Esophagus muscularis mucosa (tissue), 4 donors: ENCODE results near the gene GFOD1. TPM values are rescaled to one million over a fixed set of nuclear protein-coding genes. Genes with fewer than 3 reads are reported as not detected.

Experiments used
- DNase-seq: peaks from one replicate; pipeline ENCODE4 v3.0.0-alpha.2; 2017; ENCODE audit errors: extremely low spot score
- H3K27ac ChIP-seq, 4 donors: fragments of 200-600 bp; sonication (generic); replicated peaks in 1 of 4; 1 replicate in 3 of 4; 2 replicates in 1 of 4; pipeline ENCODE4 v1.5.1; 2016 to 2019; ENCODE audit warnings: mild to moderate bottlenecking in 1 of 4
- H3K27me3 ChIP-seq, 4 donors: fragments of 200-600 bp; sonication (generic); one replicate each; pipeline versions ENCODE4 v1.5.1 to v1.6.0; 2016 to 2019
- H3K36me3 ChIP-seq, 4 donors: fragments of 200-600 bp; sonication (generic); one replicate each; pipeline ENCODE4 v1.5.1; 2016 to 2019
- H3K4me1 ChIP-seq, 4 donors: fragments of 200-600 bp; sonication (generic); one replicate each; pipeline ENCODE4 v1.5.1; 2016 to 2019
- H3K4me3 ChIP-seq, 4 donors: fragments of 200-600 bp; sonication (generic); 1 replicate in 2 of 4; 2 replicates in 2 of 4; pipeline ENCODE4 v1.5.1; 2016 to 2019; ENCODE audit warnings: mild to moderate bottlenecking in 4 of 4, moderate library complexity in 1 of 4
- H3K9me3 ChIP-seq, 4 donors: fragments of 200-600 bp; sonication (generic); 1 replicate in 3 of 4; 2 replicates in 1 of 4; pipeline ENCODE4 v1.5.1; 2016 to 2019
- CTCF ChIP-seq, 3 experiments: fragments of 200-600 bp in 2 of 3; fragments of 450-650 bp in 1 of 3; sonication (generic) in 2 of 3; IDR thresholded peaks; one replicate each; pipeline ENCODE4 v1.5.1; 2017 to 2019; ENCODE audit warnings: antibody characterized with exemption in 3 of 3, mild to moderate bottlenecking in 2 of 3, moderate library complexity in 1 of 3
- EP300 ChIP-seq: sonication (generic); formaldehyde crosslinking; IDR thresholded peaks from one replicate; pipeline ENCODE4 v1.6.1; 2017; ENCODE audit warnings: antibody characterized with exemption
- POLR2A ChIP-seq: fragments of 450-650 bp; IDR thresholded peaks from one replicate; pipeline ENCODE4 v1.6.1; 2017; ENCODE audit warnings: antibody characterized with exemption, moderate library complexity, mild to moderate bottlenecking, low read depth
- POLR2AphosphoS5 ChIP-seq, 2 donors: sonication (generic); formaldehyde crosslinking; IDR thresholded peaks; one replicate each; pipeline ENCODE4 v1.6.1; 2017; ENCODE audit warnings: antibody characterized with exemption in 2 of 2
- WGBS: methylation state at CpG from one replicate; pipeline ENCODE4 v1.1.5; 2018; 5-methylcytosine and 5-hydroxymethylcytosine counted together
- intact Hi-C: fragments of 100-400 bp; cut with DNase I; formaldehyde crosslinking; loops from one replicate; pipeline ENCODE4 v1.15.1; 2023
- total RNA-seq, 4 donors: library from RNA; depleted of rRNA; stranded (reverse); fragments of >200 nt; gene quantifications; one replicate each; pipeline versions ENCODE4 v1.1.0 to v1.2.1, GENCODE V29; 2016

The GFOD1 gene
- total RNA-seq, 4 donors from 2014 or later, result 21.7 to 34.5 (median 25.8) TPM

DNA sequence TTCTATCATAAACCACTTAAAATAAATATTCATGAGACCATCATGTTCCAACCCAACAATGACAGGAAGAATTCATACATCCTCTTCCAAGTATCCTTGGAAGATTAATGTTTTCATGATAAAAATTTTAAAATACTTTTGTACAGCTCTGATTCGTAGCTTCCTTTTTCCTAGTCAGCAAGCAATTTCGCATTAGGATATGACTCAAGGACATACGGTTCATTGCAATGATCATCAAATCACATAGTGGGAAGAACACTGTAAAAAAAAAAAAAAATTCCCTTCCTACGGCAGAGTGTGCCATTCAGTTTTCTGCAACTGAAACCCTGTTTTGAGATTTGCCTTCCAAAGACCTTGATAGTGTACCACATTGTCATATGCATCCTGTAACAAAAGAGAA lies 35.3 kb upstream of the GFOD1 start:
- no peak for TF ChIP-seq POLR2AphosphoS5 (IDR thresholded peaks at IDR 0.05)
- TF ChIP-seq CTCF (IDR thresholded peaks at IDR 0.05), result no peak
- no peak for TF ChIP-seq POLR2A
- no peak for TF ChIP-seq EP300
- intact Hi-C loops, result no loop called here
- H3K27ac ChIP-seq, result no peak overlapping the region

GRCh38 chr6:13519839-13520238 lies 32.4 kb upstream of the GFOD1 start:
- intact Hi-C loops, result no loop called here
- no peaks in the 10 kb centered on the region for H3K27me3 ChIP-seq
- H3K27ac ChIP-seq, result no peak overlapping the region
- no peak overlapping the region for H3K4me3 ChIP-seq
- H3K4me1 ChIP-seq, result peaks cover 0 to 17% (median 0%) of the 10 kb centered on the region in 4 donors
- WGBS, result 94% methylated on average over 4 of the region's 4 CpGs
- H3K36me3 ChIP-seq, result no peaks in the 10 kb centered on the region
- DNase-seq, result no peak
- no peaks in the 10 kb centered on the region for H3K9me3 ChIP-seq
- TF ChIP-seq CTCF (IDR thresholded peaks at IDR 0.05) (no peak), POLR2AphosphoS5 (IDR thresholded peaks at IDR 0.05) (no peak), POLR2A (no peak), EP300 (no peak)

More for the DNA sequence above, 35.3 kb upstream of the GFOD1 start:
- no peak overlapping the region for H3K4me3 ChIP-seq
- H3K4me1 ChIP-seq, result peaks cover 0 to 34% (median 9%) of the 10 kb centered on the region in 4 donors
- no peak for DNase-seq
- WGBS, result 57% methylated on average over 4 of the region's 4 CpGs
- H3K9me3 ChIP-seq, result no peaks in the 10 kb centered on the region
- H3K27me3 ChIP-seq, result no peaks in the 10 kb centered on the region
- H3K36me3 ChIP-seq, result no peaks in the 10 kb centered on the region

DNA sequence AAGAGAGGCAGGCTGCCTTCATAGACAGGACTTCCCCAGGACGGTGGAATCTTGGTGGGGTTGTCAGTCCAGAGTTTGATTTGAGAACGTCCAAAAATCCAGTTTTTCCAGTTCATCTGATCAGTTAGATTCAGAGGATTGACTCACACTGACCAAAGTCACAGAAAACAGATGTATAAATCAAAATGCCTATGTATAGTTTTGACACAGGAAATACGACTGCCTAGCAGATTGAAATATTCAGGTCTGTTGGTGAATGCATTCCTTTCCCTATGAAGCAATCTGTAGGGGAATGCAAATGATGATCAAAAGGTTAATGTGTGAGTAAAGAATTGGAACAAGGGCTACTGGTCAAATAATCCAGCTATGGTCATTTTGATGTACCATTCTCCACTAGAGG lies 29.7 kb upstream of the GFOD1 start:
- Histone ChIP-seq H3K36me3 (no peaks in the 10 kb centered on the region), H3K4me1 (peaks cover 0 to 3% (median under 1%) of the 10 kb centered on the region in 4 donors), H3K27me3 (no peaks in the 10 kb centered on the region), H3K9me3 (no peaks in the 10 kb centered on the region), H3K27ac (no peak overlapping the region), H3K4me3 (no peak overlapping the region)
- WGBS, result 83% methylated on average over 3 of the region's 3 CpGs
- no peak for TF ChIP-seq POLR2A
- TF ChIP-seq POLR2AphosphoS5 (IDR thresholded peaks at IDR 0.05), result no peak
- no peak for TF ChIP-seq CTCF (IDR thresholded peaks at IDR 0.05)
- no peak for TF ChIP-seq EP300
- DNase-seq, result no peak
- intact Hi-C loops, result no loop called here

DNA sequence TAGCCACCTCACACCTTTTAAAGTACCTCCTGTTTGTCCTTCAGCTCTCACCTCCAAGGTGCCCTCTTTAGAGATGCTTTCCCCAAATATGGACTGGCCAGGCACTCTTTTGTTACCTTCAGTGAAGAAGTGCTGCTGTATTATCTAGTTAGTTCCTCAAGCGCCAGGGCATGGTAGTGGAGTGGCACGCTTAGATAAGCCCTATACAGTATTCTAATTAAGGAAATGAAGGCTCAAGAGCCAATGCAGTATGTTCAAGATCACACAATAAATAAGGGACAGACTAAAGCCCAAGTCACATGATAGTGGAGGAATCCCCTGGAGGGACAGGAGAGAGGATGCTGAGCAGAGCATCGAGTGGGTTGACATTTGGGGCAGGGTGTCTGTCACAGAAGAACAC lies 28.5 kb upstream of the GFOD1 start:
- Histone ChIP-seq H3K4me1 (peaks cover 0 to 11% (median 8%) of the 10 kb centered on the region in 4 donors), H3K27me3 (no peaks in the 10 kb centered on the region), H3K9me3 (no peaks in the 10 kb centered on the region), H3K4me3 (no peak overlapping the region), H3K27ac (no peak overlapping the region), H3K36me3 (no peaks in the 10 kb centered on the region)
- no peak for TF ChIP-seq CTCF (IDR thresholded peaks at IDR 0.05)
- TF ChIP-seq POLR2A, result no peak
- no peak for TF ChIP-seq POLR2AphosphoS5 (IDR thresholded peaks at IDR 0.05)
- TF ChIP-seq EP300, result no peak
- DNase-seq, result no peak
- intact Hi-C loops, result no loop called here
- 86% methylated on average over 3 of the region's 3 CpGs for WGBS
